ENCODE measurements around the gene PALM.

DNA sequence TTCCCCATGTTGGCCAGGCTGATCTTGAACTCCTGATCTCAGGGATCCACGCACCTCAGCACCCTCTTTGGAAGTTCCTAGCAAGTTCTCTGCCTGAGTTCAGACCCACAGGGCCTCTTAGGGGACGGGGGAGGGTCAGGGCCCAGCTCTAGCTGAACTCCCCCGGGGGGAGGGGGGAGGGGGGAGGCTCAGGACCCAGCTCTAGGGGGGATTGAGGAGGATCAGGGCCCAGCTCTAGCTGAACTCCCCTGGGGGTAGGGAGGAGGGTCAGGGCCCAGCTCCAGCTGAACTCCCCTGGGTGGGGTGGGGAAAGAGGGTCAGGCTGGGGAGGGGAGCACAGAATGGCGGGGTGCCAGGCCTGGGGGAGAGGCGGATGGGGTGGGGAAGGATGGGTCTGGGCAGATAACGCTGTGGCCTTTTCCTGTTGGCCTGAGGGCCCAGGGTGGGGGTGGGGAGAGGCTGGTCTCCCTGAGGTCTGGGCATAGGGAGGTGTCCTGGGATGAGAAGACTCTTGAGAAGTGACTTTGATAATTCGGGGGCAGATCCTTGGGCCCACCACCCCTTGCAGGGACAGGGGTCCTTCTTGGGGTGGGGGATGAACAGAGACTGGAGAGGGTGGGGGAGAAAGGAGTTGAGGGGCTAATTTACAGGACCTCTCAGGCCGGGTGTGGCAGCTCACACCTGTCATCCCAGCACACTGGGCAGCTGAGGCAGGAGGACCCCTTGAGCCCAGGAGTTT is 83.0 kb downstream of the PALM start:
- TF ChIP-seq, protein P1, sequence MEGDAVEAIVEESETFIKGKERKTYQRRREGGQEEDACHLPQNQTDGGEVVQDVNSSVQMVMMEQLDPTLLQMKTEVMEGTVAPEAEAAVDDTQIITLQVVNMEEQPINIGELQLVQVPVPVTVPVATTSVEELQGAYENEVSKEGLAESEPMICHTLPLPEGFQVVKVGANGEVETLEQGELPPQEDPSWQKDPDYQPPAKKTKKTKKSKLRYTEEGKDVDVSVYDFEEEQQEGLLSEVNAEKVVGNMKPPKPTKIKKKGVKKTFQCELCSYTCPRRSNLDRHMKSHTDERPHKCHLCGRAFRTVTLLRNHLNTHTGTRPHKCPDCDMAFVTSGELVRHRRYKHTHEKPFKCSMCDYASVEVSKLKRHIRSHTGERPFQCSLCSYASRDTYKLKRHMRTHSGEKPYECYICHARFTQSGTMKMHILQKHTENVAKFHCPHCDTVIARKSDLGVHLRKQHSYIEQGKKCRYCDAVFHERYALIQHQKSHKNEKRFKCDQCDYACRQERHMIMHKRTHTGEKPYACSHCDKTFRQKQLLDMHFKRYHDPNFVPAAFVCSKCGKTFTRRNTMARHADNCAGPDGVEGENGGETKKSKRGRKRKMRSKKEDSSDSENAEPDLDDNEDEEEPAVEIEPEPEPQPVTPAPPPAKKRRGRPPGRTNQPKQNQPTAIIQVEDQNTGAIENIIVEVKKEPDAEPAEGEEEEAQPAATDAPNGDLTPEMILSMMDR (conservative IDR thresholded peaks at IDR 0.05; ENCODE audit: low read depth, low read length) = no peak
- TF ChIP-seq EZH2 (IDR thresholded peaks at IDR 0.05; ENCODE audit: borderline replicate concordance, low read depth, low read length, poor library complexity, severe bottlenecking) = no peak
